ENCODE measurements around the gene NDC80.

The NDC80 gene

DNA sequence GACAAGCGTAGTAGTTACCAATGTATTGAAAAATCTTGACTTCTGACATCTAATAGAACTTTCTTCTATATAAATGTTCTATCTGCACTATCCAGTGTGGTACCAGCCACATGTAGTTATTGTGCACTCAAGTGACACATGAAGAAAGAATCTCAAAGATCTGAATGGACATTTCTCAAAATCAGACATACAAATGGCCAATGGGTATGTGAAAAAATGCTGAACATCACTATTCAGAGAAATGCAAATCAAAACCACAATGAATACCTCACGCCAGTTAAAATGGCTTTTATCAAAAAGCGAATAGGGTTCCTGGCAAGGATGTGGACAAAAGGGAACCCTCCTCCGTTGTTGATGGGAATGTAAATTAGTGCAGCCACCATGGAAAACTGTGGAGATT lies 46.7 kb downstream of the NDC80 start:
- Histone ChIP-seq H3K4me3 (no peak overlapping the region), H3K27ac (no peak overlapping the region), H3K9me3 (replicated peaks in 1 of 11) (no peaks in the 10 kb centered on the region), H3K4me2 (no peak overlapping the region), H3K9ac (no peak overlapping the region), H3K27me3 (no peaks in the 10 kb centered on the region), H3K36me3 (peaks cover 12 to 51% (median 47%) of the 10 kb centered on the region in 11 experiments), H3K4me1 (no peaks in the 10 kb centered on the region), H4K20me1 (no peaks in the 10 kb centered on the region)
- no peak for TF ChIP-seq Cebpa-rat (IDR thresholded peaks at IDR 0.05)

DNA sequence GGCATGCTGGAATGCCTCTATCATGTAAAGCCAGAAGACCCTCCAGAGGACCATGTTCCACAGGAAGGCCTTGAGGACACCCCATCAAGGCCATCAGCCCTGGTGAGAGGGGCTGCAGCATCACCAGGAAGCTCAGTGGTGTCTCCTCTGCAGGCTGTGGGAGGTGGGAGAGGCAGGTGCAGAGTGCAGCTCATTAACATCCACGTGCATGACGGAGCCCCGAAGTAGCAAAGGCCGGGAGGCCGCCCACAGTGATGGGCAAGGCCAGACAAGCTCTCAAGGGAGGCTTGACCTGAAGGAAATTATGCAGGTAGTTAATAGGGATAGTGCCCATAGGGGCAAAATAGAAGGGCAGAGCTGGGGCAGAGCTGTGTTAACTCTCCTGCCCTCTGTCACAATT lies 53.9 kb downstream of the NDC80 start:
- Histone ChIP-seq H3K4me3 (no peak overlapping the region), H3K36me3 (no peaks in the 10 kb centered on the region), H3K4me1 (no peaks in the 10 kb centered on the region), H3K27ac (no peak overlapping the region), H3K9ac (no peak overlapping the region), H3K4me2 (no peak overlapping the region), H3K27me3 (no peaks in the 10 kb centered on the region), H3K9me3 (replicated peaks in 1 of 11) (peaks cover 0 to 6% (median 0%) of the 10 kb centered on the region in 11 experiments; a peak in 2 of 22 replicates), H4K20me1 (no peaks in the 10 kb centered on the region)
- no peak for TF ChIP-seq Cebpa-rat (IDR thresholded peaks at IDR 0.05)

DNA sequence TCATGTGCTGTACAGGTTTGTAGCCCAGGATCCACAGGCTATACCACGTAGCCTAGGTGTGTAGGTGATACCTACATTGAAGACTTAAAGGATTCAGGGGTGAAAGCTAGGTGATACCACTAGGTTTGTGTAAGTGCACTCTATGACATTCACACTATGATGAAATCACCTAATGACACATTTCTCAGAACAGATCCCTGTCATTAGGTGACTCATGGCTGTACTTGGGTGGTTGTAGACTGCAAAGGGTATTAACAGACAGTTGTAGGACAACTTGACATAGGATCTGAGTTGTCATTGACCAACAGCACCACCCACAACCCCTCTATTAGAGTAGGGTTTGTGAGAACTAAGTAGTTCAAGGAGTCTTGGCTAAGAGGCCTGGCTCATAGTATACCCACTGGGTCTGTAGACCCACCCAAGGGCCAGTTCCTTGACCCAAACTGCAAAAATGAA lies 56.5 kb downstream of the NDC80 start:
- H3K4me2 ChIP-seq, result no peak overlapping the region
- H3K27ac ChIP-seq, result no peak overlapping the region
- no peaks in the 10 kb centered on the region for H3K27me3 ChIP-seq
- no peak for TF ChIP-seq Cebpa-rat (IDR thresholded peaks at IDR 0.05)
- H4K20me1 ChIP-seq, result no peaks in the 10 kb centered on the region
- no peak overlapping the region for H3K9ac ChIP-seq
- H3K4me3 ChIP-seq, result no peak overlapping the region
- H3K36me3 ChIP-seq, result no peaks in the 10 kb centered on the region
- H3K9me3 ChIP-seq (replicated peaks in 1 of 11), result peaks cover 0 to 20% (median 11%) of the 10 kb centered on the region in 11 experiments; a peak in 12 of 22 replicates
- H3K4me1 ChIP-seq, result no peaks in the 10 kb centered on the region

DNA sequence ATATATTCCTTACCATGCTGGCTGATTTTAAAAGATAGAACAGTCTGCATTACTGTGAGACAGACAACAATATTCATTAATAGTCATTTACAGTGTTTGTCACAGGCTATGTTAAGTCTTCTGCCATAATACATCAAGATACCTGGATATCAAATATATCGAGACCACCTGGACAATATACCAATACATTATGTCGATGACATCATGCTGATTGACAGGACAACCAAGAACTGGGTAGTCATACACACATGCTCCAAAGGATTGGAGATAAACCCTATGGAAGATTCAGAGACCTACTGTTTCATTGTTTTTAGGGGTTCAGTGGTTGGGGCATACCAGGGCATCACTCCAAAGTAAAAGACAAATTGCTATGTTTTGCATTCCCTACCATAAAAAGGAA lies 57.6 kb downstream of the NDC80 start:
- no peaks in the 10 kb centered on the region for H3K4me1 ChIP-seq
- H3K4me3 ChIP-seq, result no peak overlapping the region
- no peaks in the 10 kb centered on the region for H4K20me1 ChIP-seq
- H3K27ac ChIP-seq, result no peak overlapping the region
- peaks cover 0 to 31% (median 18%) of the 10 kb centered on the region in 11 experiments; a peak in 17 of 22 replicates for H3K9me3 ChIP-seq (replicated peaks in 1 of 11)
- H3K27me3 ChIP-seq, result no peaks in the 10 kb centered on the region
- H3K9ac ChIP-seq, result no peak overlapping the region
- TF ChIP-seq Cebpa-rat (IDR thresholded peaks at IDR 0.05), result no peak
- no peak overlapping the region for H3K4me2 ChIP-seq
- no peaks in the 10 kb centered on the region for H3K36me3 ChIP-seq

DNA sequence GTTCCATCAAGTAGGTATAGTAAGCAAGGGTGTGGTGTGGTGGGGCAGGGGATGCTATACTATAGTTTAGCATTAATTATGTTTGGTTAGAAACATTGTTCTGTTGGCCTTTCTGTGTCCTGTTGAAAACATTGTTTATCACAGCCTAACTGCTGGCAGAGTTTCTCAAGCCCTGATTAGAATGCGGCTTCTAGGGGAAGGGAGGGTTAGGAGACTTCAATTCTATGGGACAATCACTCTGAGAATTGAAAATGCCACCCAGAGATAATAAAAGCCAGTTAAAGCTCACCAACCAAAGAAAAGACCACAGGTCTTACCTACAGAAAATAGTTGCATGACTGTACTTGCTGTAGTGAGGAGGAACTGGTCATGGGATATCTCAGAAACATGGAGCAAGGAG lies 64.2 kb downstream of the NDC80 start:
- TF ChIP-seq Cebpa-rat (IDR thresholded peaks at IDR 0.05), result no peak
- Histone ChIP-seq H3K4me1 (peaks cover 20 to 51% (median 31%) of the 10 kb centered on the region in 10 experiments), H3K4me2 (peak overlapping the region in 5 of 11 experiments; percentile 56 to 91 (median 86); a peak in 8 of 22 replicates), H3K36me3 (no peaks in the 10 kb centered on the region), H3K27ac (peak overlapping the region in 6 of 11 experiments; percentile 77 to 88 (median 84); a peak in 8 of 22 replicates), H3K27me3 (no peaks in the 10 kb centered on the region), H3K9me3 (replicated peaks in 1 of 11) (peaks cover 7 to 35% (median 24%) of the 10 kb centered on the region in 11 experiments; a peak in 19 of 22 replicates), H3K4me3 (no peak overlapping the region), H4K20me1 (no peaks in the 10 kb centered on the region), H3K9ac (no peak overlapping the region; a peak in 1 of 22 replicates)

DNA sequence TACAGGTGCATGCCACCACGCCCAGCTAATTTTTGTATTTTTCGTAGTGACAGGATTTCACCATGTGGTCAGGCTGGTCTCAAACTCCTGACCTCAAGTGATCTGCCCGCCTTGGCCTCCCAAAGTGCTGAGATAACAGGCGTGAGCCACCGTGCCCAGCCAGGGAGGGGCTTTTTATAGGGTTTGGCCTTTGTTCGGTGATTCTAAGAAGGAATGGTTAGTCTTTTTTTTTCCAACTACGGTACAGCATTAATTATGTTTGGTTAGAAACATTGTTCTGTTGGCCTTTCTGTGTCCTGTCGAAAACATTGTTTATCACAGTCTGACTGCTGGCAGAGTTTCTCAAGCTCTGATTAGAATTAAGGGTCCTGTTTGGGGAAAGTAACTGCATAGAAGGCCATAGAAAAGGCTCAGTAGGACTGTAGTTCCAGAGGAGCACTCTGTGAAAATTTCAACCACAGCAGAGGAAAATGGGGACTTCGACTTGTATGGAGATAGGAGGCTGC lies 64.8 kb downstream of the NDC80 start:
- Histone ChIP-seq H3K4me3 (peak overlapping the region in 6 of 10 experiments; percentile 2 to 57 (median 38); a peak in 11 of 20 replicates), H3K4me1 (peaks cover 24 to 57% (median 37%) of the 10 kb centered on the region in 10 experiments), H3K36me3 (no peaks in the 10 kb centered on the region), H3K27me3 (no peaks in the 10 kb centered on the region), H3K9me3 (replicated peaks in 1 of 11) (peaks cover 7 to 35% (median 21%) of the 10 kb centered on the region in 11 experiments; a peak in 19 of 22 replicates), H3K4me2 (peak overlapping the region; percentile 56 to 91 (median 77)), H3K27ac (peak overlapping the region; percentile 51 to 88 (median 77); a peak in 21 of 22 replicates), H3K9ac (peak overlapping the region; percentile 47 to 79 (median 64); a peak in 21 of 22 replicates), H4K20me1 (no peaks in the 10 kb centered on the region)
- no peak for TF ChIP-seq Cebpa-rat (IDR thresholded peaks at IDR 0.05)

DNA sequence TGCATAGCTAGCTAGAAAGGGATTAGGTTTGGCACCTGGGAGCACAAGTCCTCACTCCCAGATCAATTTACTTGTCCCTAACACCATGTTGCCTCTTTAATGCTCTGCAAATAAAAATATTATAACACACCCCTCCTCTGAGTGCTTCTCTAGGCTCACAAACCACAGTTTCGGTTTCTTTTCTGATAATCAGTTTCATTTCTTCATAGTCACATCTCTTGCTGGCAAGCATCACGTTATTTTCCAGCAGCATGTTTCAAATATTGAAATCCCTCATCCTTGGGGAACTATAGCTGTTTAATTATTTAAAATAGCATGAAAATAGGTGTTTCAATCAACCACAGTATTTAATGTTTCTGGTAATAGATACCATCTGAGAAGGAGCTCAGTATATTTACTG lies 70.3 kb downstream of the NDC80 start:
- peak overlapping the region in 4 of 11 experiments; percentile 0 to 28 (median 10); a peak in 4 of 22 replicates for H3K9ac ChIP-seq
- H4K20me1 ChIP-seq, result no peaks in the 10 kb centered on the region
- H3K9me3 ChIP-seq (replicated peaks in 1 of 11), result no peaks in the 10 kb centered on the region
- peaks cover 32 to 78% (median 48%) of the 10 kb centered on the region in 10 experiments for H3K4me1 ChIP-seq
- H3K27me3 ChIP-seq, result no peaks in the 10 kb centered on the region
- H3K36me3 ChIP-seq, result no peaks in the 10 kb centered on the region
- H3K4me2 ChIP-seq, result peak overlapping the region; percentile 13 to 88 (median 67)
- peak overlapping the region in 2 of 10 experiments; percentile 8 to 16; a peak in 2 of 20 replicates for H3K4me3 ChIP-seq
- no peak for TF ChIP-seq Cebpa-rat (IDR thresholded peaks at IDR 0.05)
- peak overlapping the region in 8 of 11 experiments; percentile 5 to 62 (median 30); a peak in 11 of 22 replicates for H3K27ac ChIP-seq

DNA sequence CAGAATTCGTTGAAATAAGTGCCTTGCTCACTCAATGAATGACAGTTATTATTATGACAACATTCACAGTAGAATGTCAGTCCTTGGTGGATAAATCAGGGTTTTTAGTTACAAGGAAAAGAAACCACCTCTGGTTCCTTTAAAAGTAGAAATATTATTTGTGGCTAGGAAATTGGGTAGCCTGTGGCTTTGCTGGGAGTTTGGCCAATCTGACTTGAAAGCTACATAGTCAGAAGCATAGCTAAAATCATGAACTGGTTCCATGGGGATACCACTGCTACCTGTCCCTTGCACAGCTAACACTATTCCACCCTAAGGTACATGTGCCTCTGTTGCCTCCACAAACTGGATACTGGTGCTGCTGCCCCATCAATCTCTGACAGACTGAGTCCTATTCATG lies 71.4 kb downstream of the NDC80 start:
- no peak overlapping the region for H3K4me3 ChIP-seq
- H3K27me3 ChIP-seq, result no peaks in the 10 kb centered on the region
- H3K4me1 ChIP-seq, result peaks cover 21 to 73% (median 38%) of the 10 kb centered on the region in 10 experiments
- no peaks in the 10 kb centered on the region for H3K9me3 ChIP-seq (replicated peaks in 1 of 11)
- H3K4me2 ChIP-seq, result peak overlapping the region; percentile 2 to 88 (median 67); a peak in 19 of 22 replicates
- H4K20me1 ChIP-seq, result no peaks in the 10 kb centered on the region
- H3K36me3 ChIP-seq, result no peaks in the 10 kb centered on the region
- peak overlapping the region in 2 of 11 experiments; percentile 27 to 43; a peak in 2 of 22 replicates for H3K27ac ChIP-seq
- no peak for TF ChIP-seq Cebpa-rat (IDR thresholded peaks at IDR 0.05)
- H3K9ac ChIP-seq, result 0 out of 22 replicates have a peak overlapping the region, but pooled peaks of 1 of the 11 experiments have one; percentile 18

DNA sequence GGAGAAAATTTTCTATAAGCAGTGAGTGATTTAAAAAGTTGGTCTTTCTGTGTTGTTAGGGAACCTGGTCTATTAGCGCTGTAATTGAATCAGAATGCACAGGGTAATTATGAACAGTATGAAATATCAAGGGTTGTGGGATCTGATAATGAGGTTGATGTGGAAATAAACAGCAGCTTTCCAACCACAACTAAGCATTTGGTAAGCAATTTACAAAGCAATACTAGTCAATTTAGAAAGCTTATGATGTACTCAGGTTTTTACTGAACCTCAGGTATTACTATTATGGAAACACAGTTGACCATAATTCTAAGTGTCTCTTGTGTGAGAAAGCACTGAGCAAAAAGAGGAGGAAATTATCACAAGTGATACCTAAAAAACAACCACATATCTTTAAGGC lies 73.2 kb downstream of the NDC80 start:
- TF ChIP-seq Cebpa-rat (IDR thresholded peaks at IDR 0.05), result no peak
- Histone ChIP-seq H3K4me3 (no peak overlapping the region), H3K27me3 (no peaks in the 10 kb centered on the region), H3K36me3 (no peaks in the 10 kb centered on the region), H3K4me1 (peaks cover 19 to 56% (median 32%) of the 10 kb centered on the region in 10 experiments), H3K9ac (no peak overlapping the region), H4K20me1 (no peaks in the 10 kb centered on the region), H3K4me2 (no peak overlapping the region), H3K27ac (no peak overlapping the region), H3K9me3 (replicated peaks in 1 of 11) (peaks cover 0 to 3% (median 0%) of the 10 kb centered on the region in 11 experiments; a peak in 1 of 22 replicates)
